ENCODE data around the gene MOB1B. TPM values are rescaled to one million over a fixed set of nuclear protein-coding genes. Genes with fewer than 3 reads are reported as not detected.

Gene MOB1B
- total and polyA plus RNA-seq, 4 experiments from 2014 or later: 0.58 to 10.8 (median 5.9) TPM

- POLR2A ChIA-PET (ENCODE audit: partially characterized antibody): no interaction called here
- CTCF ChIA-PET (ENCODE audit: partially characterized antibody): no interaction called here
- peak overlapping the region in 1 of 7 donors; percentile 15 for H3K27ac Mint-ChIP-seq
Measured at GRCh38 chr4:70954032-70954431, 51.9 kb downstream of the MOB1B start.

GRCh38 chr4:70956549-70957210 lies 54.5 kb downstream of the MOB1B start:
- peaks cover 10 to 11% of the 10 kb centered on the region in 2 donors for H3K36me3 Mint-ChIP-seq
- intact Hi-C loops (cut with micrococcal nuclease): no loop called here
- peak overlapping the region in 1 of 7 donors; percentile 41 for H3K27ac Mint-ChIP-seq
- ChIA-PET POLR2A (ENCODE audit: partially characterized antibody) (no interaction called here), CTCF (ENCODE audit: partially characterized antibody) (interaction anchor here (0.5 to 1.5 kb wide), 3 partner anchors 9 to 221 kb away, joined by 4 read pairs; no protein-coding TSS in a partner anchor)
- Histone ChIP-seq H3K27ac (ENCODE audit: low read depth, low read length) (no peak overlapping the region), H3K9me3 (ENCODE audit: control insufficient read depth in 1 of 2, low read length in 2 of 2) (no peaks in the 10 kb centered on the region), H3K4me3 (ENCODE audit: low read length in 2 of 2) (no peak overlapping the region), H3K27me3 (ENCODE audit: insufficient read depth, low read length) (no peaks in the 10 kb centered on the region), H3K4me1 (ENCODE audit: insufficient read depth, low read length) (no peaks in the 10 kb centered on the region), H3K36me3 (ENCODE audit: insufficient read depth, low read length) (no peaks in the 10 kb centered on the region)
- H3K4me1 Mint-ChIP-seq: peaks cover 0 to 9% (median 7%) of the 10 kb centered on the region in 4 donors
- H3K9me3 Mint-ChIP-seq: no peaks in the 10 kb centered on the region
- DNase-seq: no peak
- H3K4me3 Mint-ChIP-seq: no peak overlapping the region
- no peaks in the 10 kb centered on the region for H3K27me3 Mint-ChIP-seq

More at GRCh38 chr4:70954032-70954431, 51.9 kb downstream of the MOB1B start:
- no peaks in the 10 kb centered on the region for H3K27me3 Mint-ChIP-seq
- H3K9me3 ChIP-seq (ENCODE audit: control insufficient read depth in 1 of 2, low read length in 2 of 2): no peaks in the 10 kb centered on the region
- H3K9me3 Mint-ChIP-seq: no peaks in the 10 kb centered on the region
- H3K27me3 ChIP-seq (ENCODE audit: insufficient read depth, low read length): no peaks in the 10 kb centered on the region
- no peaks in the 10 kb centered on the region for H3K36me3 ChIP-seq (ENCODE audit: insufficient read depth, low read length)
- intact Hi-C loops (cut with micrococcal nuclease): no loop called here
- no peak overlapping the region for H3K4me3 ChIP-seq (ENCODE audit: low read length in 2 of 2)
- peaks cover 0 to 2% of the 10 kb centered on the region in 2 donors for H3K36me3 Mint-ChIP-seq
- no peak overlapping the region for H3K27ac ChIP-seq (ENCODE audit: low read depth, low read length)
- no peaks in the 10 kb centered on the region for H3K4me1 ChIP-seq (ENCODE audit: insufficient read depth, low read length)
- DNase-seq: no peak
- no peak overlapping the region for H3K4me3 Mint-ChIP-seq
- H3K4me1 Mint-ChIP-seq: peaks cover 4 to 10% (median 9%) of the 10 kb centered on the region in 4 donors

- no peak overlapping the region for H3K27ac Mint-ChIP-seq
- peaks cover 0 to 6% (median 5%) of the 10 kb centered on the region in 4 donors for H3K4me1 Mint-ChIP-seq
- H3K9me3 Mint-ChIP-seq: no peaks in the 10 kb centered on the region
- H3K36me3 Mint-ChIP-seq: peaks cover 10 to 11% of the 10 kb centered on the region in 2 donors
- CTCF ChIA-PET (ENCODE audit: partially characterized antibody): interaction anchor here (1.5 kb wide), 1 partner anchor 307 kb away, joined by 3 read pairs; no protein-coding TSS in a partner anchor
- no peak for DNase-seq
- H3K36me3 ChIP-seq (ENCODE audit: insufficient read depth, low read length): no peaks in the 10 kb centered on the region
- H3K27ac ChIP-seq (ENCODE audit: low read depth, low read length): no peak overlapping the region
- H3K4me1 ChIP-seq (ENCODE audit: insufficient read depth, low read length): no peaks in the 10 kb centered on the region
- H3K9me3 ChIP-seq (ENCODE audit: control insufficient read depth in 1 of 2, low read length in 2 of 2): no peaks in the 10 kb centered on the region
- POLR2A ChIA-PET (ENCODE audit: partially characterized antibody): no interaction called here
- no peak overlapping the region for H3K4me3 Mint-ChIP-seq
- no peaks in the 10 kb centered on the region for H3K27me3 ChIP-seq (ENCODE audit: insufficient read depth, low read length)
- intact Hi-C loops (cut with micrococcal nuclease): no loop called here
- no peak overlapping the region for H3K4me3 ChIP-seq (ENCODE audit: low read length in 2 of 2)
- no peaks in the 10 kb centered on the region for H3K27me3 Mint-ChIP-seq
Measured at GRCh38 chr4:70958681-70959080, 56.5 kb downstream of the MOB1B start.

GRCh38 chr4:70969076-70969475 lies 66.9 kb downstream of the MOB1B start:
- Mint-ChIP-seq H3K4me1 (peaks cover 0 to 6% (median 3%) of the 10 kb centered on the region in 4 donors), H3K27me3 (no peaks in the 10 kb centered on the region), H3K36me3 (peaks cover 6 to 9% of the 10 kb centered on the region in 2 donors), H3K9me3 (no peaks in the 10 kb centered on the region), H3K4me3 (no peak overlapping the region), H3K27ac (peak overlapping the region in 1 of 7 donors; percentile 26)
- no peak for DNase-seq
- Histone ChIP-seq H3K4me3 (ENCODE audit: low read length in 2 of 2) (no peak overlapping the region), H3K27ac (ENCODE audit: low read depth, low read length) (no peak overlapping the region), H3K4me1 (ENCODE audit: insufficient read depth, low read length) (no peaks in the 10 kb centered on the region), H3K36me3 (ENCODE audit: insufficient read depth, low read length) (no peaks in the 10 kb centered on the region), H3K27me3 (ENCODE audit: insufficient read depth, low read length) (no peaks in the 10 kb centered on the region), H3K9me3 (ENCODE audit: control insufficient read depth in 1 of 2, low read length in 2 of 2) (no peaks in the 10 kb centered on the region)
- POLR2A ChIA-PET (ENCODE audit: partially characterized antibody): no interaction called here
- CTCF ChIA-PET (ENCODE audit: partially characterized antibody): interaction anchor here (1.0 kb wide), 1 partner anchor 19 kb away, joined by 3 read pairs; no protein-coding TSS in a partner anchor
- intact Hi-C loops (cut with micrococcal nuclease): no loop called here

- intact Hi-C loops (cut with micrococcal nuclease): no loop called here
Measured at GRCh38 chr4:70976252-70976651, 74.1 kb downstream of the MOB1B start.

GRCh38 chr4:70979445-70980008 lies 77.4 kb downstream of the MOB1B start:
- Histone ChIP-seq H3K27me3 (ENCODE audit: insufficient read depth, low read length) (no peaks in the 10 kb centered on the region), H3K4me3 (ENCODE audit: low read length in 2 of 2) (no peak overlapping the region), H3K27ac (ENCODE audit: low read depth, low read length) (no peak overlapping the region), H3K36me3 (ENCODE audit: insufficient read depth, low read length) (no peaks in the 10 kb centered on the region), H3K9me3 (ENCODE audit: control insufficient read depth in 1 of 2, low read length in 2 of 2) (no peaks in the 10 kb centered on the region), H3K4me1 (ENCODE audit: insufficient read depth, low read length) (no peaks in the 10 kb centered on the region)
- Mint-ChIP-seq H3K4me3 (no peak overlapping the region), H3K27me3 (no peaks in the 10 kb centered on the region), H3K4me1 (no peaks in the 10 kb centered on the region), H3K36me3 (peaks cover 12 to 20% of the 10 kb centered on the region in 2 donors), H3K27ac (no peak overlapping the region), H3K9me3 (no peaks in the 10 kb centered on the region)
- no peak for DNase-seq
- intact Hi-C loops (cut with micrococcal nuclease): no loop called here
- CTCF ChIA-PET (ENCODE audit: partially characterized antibody): interaction anchor here (0.8 kb wide), 1 partner anchor 31 kb away, joined by 3 read pairs; no protein-coding TSS in a partner anchor
- POLR2A ChIA-PET (ENCODE audit: partially characterized antibody): no interaction called here

More at GRCh38 chr4:70976252-70976651, 74.1 kb downstream of the MOB1B start:
- Mint-ChIP-seq H3K36me3 (peaks cover 13 to 26% of the 10 kb centered on the region in 2 donors), H3K4me1 (no peaks in the 10 kb centered on the region), H3K27ac (no peak overlapping the region), H3K27me3 (no peaks in the 10 kb centered on the region), H3K4me3 (no peak overlapping the region), H3K9me3 (no peaks in the 10 kb centered on the region)
- no peaks in the 10 kb centered on the region for H3K9me3 ChIP-seq (ENCODE audit: control insufficient read depth in 1 of 2, low read length in 2 of 2)
- DNase-seq: no peak
- no peak overlapping the region for H3K4me3 ChIP-seq (ENCODE audit: low read length in 2 of 2)
- no peaks in the 10 kb centered on the region for H3K4me1 ChIP-seq (ENCODE audit: insufficient read depth, low read length)
- ChIA-PET CTCF (ENCODE audit: partially characterized antibody) (no interaction called here), POLR2A (ENCODE audit: partially characterized antibody) (no interaction called here)
- H3K36me3 ChIP-seq (ENCODE audit: insufficient read depth, low read length): no peaks in the 10 kb centered on the region
- H3K27ac ChIP-seq (ENCODE audit: low read depth, low read length): no peak overlapping the region
- H3K27me3 ChIP-seq (ENCODE audit: insufficient read depth, low read length): no peaks in the 10 kb centered on the region

- H3K27ac ChIP-seq (ENCODE audit: low read depth, low read length): no peak overlapping the region
- peak overlapping the region in 1 of 7 donors; percentile 26 for H3K27ac Mint-ChIP-seq
- CTCF ChIA-PET (ENCODE audit: partially characterized antibody): interaction anchor here (0.8 kb wide), 1 partner anchor 30 kb away, joined by 3 read pairs; no protein-coding TSS in a partner anchor
- no peaks in the 10 kb centered on the region for H3K9me3 Mint-ChIP-seq
- H3K4me3 Mint-ChIP-seq: no peak overlapping the region
- H3K27me3 ChIP-seq (ENCODE audit: insufficient read depth, low read length): no peaks in the 10 kb centered on the region
- no peak for DNase-seq
- intact Hi-C loops (cut with micrococcal nuclease): no loop called here
- POLR2A ChIA-PET (ENCODE audit: partially characterized antibody): no interaction called here
- H3K36me3 ChIP-seq (ENCODE audit: insufficient read depth, low read length): no peaks in the 10 kb centered on the region
- no peaks in the 10 kb centered on the region for H3K27me3 Mint-ChIP-seq
- no peak overlapping the region for H3K4me3 ChIP-seq (ENCODE audit: low read length in 2 of 2)
- no peaks in the 10 kb centered on the region for H3K4me1 ChIP-seq (ENCODE audit: insufficient read depth, low read length)
- H3K36me3 Mint-ChIP-seq: peaks cover 6 to 14% of the 10 kb centered on the region in 2 donors
- H3K4me1 Mint-ChIP-seq: no peaks in the 10 kb centered on the region
- no peaks in the 10 kb centered on the region for H3K9me3 ChIP-seq (ENCODE audit: control insufficient read depth in 1 of 2, low read length in 2 of 2)
Measured at GRCh38 chr4:70980196-70980595, 78.0 kb downstream of the MOB1B start.

Data from CD4-positive, alpha-beta memory T cell (primary cell).